GM21717 (cell line): ENCODE measurements around the gene MAST4.

Source experiments
- ATAC-seq: cut with Tn5 transposase; IDR thresholded peaks from one replicate; pipeline ENCODE4 v1.9.1; 2021; ENCODE audit warnings: mild to moderate bottlenecking, moderate library complexity; ENCODE audit not compliant: unreplicated experiment

Gene MAST4

DNA sequence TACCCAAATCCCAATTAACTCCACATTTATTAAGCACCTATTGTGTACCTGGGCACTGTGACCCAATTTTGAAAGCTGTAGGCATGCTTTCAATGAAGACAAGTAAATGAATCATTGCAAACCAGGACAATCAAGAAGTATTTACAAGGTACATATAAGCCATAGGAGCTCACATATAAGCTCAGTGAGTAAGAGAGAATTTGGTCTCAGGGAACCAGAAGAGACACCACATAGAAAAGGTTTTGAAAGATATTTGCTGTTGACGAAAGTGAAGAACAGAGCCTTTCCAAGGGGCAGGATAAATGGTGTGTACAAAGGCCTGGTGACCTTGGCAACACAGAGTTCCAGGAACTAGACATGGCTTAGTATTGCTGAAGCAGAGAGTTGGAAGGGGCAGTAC lies 412.8 kb downstream of the MAST4 start:
- no peak for ATAC-seq

DNA sequence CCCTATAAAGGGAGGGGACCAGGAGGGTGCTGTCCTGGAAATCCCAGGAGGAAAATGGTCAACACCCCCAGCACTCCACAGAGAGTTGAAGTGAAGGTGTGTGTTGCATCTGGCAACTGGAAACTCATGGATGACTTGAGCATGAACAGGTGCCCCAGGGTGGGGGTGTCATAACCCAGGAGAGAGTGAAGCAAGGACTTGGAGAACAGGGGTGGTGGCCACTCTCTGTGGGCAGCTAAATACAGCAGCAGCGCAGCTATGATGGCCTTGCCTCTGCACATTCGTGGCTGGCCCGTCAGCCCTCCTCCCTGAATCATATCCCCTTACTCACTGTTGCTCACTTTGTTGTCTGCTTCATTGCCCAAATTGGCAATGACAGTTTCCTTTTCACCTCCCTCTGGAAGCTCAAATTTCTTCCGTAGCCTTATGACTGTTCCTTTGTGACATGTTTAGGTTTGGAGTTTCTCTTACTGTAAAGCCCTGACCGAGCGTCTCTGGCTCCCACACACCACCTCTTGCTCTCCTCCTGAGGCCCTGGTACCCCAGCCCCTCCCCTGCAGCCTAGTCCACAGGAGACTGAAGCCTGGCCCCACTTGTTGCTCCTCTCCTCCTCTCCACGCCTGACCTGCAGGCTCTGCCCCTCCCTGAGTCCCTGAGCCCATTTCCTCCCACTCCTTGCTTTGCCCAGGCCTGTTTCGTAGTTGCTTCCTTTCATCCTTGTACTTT lies 414.7 kb downstream of the MAST4 start:
- no peak for ATAC-seq

DNA sequence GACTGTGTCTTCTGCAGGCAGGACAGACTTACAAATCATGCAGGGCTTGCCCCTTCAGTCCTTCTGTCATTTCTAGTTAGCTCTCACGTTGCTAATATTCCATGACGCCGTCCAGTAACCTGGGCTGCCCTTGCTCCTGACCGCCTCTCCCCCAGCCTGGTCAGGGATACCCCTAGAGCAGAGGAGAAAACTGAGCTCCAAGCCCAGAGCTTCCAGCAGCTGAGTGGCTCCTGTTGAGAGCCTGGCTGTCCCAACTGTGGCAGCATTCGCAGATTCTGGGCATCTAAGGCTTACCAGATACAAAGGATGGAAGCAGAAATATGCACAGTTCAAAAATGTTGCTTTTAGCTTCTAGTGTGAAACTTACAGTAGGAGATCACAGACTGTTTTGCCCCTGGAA lies 415.2 kb downstream of the MAST4 start:
- ATAC-seq = no peak

DNA sequence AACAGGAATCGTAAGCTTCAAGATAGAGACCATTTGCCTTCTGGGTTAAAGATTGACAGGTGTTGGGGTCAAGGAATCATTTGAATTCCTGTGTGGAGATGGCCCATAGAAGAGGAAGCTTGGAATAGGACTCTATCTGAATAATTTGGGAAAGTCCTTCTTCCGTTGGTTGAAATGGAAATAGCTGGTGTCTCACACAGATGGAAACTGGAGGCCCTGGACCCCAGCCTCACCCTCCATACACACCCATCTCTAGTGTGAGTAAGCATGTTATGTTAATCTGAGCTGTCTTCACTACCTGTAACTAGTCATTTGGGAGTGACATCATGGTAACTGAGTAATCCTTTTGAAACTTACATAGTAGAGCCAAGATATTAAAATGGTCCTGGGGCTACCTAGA lies 416.0 kb downstream of the MAST4 start:
- ATAC-seq = no peak

DNA sequence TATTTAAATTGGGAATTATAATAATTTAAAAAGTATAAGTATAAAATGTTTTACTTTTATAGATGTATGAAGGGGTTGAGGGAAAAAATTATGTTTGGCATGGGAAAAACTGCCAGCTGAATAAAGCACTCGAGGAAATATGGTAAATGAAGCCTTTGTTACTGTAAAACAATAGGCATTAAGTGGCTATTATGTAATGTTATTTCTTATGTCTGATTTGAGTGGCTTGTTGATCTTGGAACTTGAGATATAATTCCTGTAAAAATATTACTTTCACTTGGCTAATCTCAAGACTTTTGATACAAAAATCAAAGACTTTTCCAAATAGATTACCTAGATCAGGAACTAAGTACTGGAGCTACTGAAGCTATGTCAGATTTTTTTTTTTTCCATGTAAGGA lies 417.5 kb downstream of the MAST4 start:
- ATAC-seq = no peak

DNA sequence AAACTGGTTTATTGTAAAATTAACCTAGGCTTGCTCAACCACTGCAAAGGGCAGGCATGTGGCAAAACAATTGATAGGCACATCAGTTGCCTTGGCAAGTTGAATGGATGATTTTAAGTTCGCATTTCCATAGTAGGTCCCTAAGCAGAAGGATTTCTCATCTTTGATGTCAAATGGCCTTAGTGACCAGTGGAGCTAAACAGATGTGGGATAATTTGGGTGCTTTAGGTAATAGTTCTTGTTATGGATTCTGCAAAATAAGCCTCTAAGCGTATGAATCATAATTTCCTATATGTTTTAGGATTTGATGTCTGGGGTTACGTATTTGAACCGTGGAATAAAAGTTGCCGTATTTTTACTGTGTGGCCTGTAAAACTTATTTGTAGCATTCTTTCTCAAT lies 418.0 kb downstream of the MAST4 start:
- ATAC-seq = no peak

DNA sequence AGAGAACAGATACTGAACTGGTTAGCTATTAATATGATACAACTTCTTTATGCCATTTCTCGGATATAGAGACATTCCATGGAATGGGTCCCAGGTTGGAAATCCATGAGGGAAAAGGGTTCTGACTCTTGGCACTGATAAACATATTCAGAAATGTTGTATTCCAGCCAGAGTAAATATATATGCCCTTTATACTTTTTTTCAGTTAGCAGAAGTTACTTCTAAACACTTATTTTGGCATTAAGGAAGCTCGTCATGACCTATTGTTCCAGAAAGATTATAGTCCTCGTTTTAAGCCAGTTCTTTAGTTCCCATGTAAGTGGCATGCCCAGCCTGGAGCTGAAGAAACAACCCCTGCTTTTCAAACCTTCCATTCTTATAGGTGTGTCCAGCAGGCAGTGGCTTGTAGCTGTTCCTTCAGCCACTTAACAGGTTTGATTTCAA lies 418.8 kb downstream of the MAST4 start:
- no peak for ATAC-seq

DNA sequence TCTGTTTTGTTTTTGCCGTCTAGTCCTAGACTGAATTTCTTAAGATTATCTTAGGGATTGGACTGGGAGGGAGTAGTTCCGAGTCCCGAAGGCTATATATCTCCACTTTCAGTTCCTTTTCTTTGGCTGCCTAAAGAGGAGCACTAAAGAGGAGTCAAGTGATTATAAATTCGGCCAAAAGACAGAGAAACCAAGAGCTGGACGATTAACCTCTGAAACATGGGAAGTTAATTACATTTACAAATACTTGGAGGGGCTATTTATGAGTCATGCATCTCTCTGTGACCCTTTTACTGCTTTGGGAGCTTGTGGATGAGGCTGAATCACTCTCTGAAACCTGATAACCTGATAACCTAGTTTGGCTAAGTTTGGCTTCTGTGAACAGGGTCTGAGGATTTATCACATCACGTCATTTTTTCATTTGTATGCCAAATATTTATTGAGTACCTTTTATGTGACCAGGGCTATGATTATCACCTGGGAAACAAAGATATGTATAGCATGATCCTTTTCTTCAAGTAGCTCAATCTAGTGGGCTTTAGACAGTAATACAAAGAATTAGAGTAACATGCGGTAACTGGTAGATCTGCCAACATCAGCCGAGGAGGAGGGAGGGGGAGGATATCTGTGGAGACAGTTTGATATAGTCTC lies 419.5 kb downstream of the MAST4 start:
- ATAC-seq = no peak

DNA sequence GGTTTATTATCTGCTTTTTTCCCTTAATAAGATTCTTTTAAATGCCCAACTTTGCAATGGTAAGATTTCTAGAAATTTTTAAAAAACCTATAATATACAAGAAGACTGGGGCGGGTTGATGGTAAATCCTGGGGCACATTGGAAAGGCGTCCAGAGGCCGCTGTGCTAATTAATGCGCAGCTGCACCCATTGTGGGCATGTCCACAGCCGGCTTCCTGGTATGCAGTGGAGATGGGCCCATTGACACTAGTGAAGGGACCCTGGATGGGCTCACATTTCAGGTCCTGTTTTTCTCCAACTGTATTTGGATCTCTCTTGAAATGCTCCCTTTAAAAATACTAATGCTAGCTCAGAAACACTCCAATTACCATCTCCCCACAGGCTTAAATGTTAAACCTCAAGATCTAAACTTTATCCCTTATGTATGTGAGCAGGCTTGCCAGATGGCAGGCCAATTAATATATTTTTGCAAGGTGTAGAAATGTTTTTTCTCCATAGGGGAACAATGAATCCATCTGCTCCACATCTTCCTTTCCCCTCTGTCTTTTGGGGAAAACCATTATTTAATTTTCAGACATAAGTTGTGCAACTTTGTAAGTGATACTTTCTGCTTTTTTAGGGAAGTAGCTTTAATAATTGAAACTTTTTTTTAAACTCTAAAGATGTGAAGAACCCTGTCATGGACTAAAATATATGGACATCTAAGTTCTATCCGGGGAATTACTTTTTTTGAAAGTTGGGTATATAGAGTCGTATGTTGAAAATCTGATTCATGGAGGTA lies 423.1 kb downstream of the MAST4 start:
- no peak for ATAC-seq

DNA sequence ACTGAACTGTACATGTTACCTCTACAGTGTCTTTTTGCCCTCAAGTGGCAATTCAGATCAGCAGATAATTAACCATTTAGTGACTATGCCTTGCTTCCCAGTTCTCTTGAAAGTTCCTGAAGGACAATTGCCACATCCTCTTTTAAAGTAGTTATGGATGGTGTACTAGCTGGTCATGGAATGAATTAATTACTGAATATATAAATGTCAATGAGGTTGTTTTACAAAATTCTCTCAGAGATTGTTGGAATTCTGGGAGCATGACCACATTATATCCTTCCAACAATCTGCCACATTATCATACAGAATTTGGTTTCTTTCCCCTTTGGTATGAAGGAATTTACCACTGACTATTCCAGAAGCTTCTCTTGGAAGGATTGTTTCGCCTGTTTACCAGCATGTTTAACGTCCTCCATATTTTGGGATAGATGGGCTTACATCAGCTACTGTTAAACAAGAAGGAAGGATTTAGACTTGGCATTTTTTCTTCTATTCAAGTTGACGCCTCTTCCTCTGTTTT lies 424.0 kb downstream of the MAST4 start:
- ATAC-seq = no peak

DNA sequence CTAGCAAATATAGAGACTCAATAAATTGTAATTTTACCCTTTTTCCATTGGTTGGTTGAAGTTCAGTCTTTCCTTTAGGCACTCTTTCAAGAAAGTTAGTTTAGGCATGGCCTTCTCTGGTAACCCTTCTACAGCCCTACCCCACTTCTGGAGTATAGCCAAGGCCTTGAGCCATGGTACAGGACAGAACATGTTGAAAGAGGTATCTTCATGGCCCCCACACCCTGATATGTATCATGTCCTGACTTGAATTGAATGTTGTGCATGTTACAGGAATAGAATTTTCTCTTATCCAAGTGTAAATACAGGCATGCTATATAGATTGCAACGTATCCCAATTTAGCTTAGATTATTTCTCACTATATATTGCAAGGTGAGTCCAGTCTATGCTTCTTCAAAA lies 424.8 kb downstream of the MAST4 start:
- ATAC-seq = no peak

DNA sequence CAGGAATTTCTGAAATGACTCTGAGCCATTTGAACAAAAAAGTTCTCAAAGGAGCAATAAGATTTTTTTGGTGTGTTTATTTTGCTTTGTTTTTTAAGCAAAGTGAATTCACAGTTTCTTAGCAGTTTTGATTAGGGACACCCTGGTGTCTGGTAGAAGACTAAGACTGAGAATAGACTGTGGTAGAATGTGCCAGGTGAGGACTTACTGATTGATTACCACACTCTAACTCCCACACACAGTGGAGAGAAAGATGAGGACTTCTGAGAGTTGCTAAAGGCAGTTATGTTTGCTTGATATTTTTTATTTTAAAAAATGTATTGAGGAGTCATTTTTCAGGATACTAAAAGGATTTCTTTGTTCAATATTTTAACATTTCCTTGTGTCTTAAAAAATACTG lies 425.3 kb downstream of the MAST4 start:
- peak; percentile 86 for ATAC-seq

DNA sequence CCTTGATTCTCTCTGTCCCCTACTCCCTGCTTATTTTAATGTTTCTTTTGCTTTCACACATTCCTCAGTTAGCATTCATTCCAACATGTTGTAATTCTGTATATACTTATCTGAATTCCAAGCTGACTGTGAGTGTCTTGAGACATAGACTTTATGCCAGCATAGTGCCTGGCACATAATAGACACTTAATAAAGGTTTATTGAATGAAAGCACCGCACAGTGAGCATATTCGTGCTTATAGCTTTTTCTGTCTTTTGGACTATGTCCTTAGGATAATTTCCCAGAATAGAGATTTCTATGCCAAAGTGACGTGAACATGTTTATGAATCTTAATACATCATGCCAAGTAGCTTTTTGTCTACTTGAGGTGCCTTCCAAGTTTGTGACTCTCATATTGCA lies 425.8 kb downstream of the MAST4 start:
- ATAC-seq = no peak

DNA sequence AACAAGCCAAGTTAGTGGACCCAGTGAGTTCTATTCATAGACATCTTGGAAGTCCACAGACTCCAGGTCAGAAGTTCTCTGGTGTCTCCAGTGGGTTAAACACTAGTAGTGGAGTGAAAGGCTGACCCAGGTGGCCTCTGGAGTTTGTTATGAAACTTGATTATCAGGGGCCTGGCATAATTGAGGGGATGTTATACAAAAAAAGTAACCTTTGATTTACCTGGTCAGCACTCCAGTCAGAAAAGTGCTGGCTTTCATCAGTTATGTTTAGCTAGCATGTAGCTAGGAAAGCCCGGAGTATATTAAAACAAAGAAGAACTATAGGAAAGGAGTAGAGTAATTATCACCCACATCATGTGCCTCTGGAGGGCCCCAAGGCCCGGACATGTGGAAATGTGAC lies 429.3 kb downstream of the MAST4 start:
- no peak for ATAC-seq

DNA sequence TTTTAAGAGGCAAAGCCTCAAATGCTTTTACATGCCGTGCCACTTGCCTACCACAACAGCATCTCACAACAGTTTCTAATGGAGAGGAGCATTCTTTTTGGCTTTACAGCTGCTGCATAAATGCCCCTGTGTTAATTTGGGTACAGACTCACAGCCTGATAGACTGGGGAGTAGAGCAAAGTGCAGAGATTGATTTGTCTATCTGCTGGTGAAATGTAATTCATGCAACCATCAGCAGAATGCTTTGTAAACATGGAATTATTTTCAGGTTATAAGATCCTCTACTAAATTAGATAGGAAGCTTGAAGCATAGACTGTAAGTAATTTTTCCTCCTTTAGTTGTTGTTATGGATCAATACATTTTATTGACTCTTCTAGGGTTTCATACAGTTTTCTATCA lies 430.1 kb downstream of the MAST4 start:
- no peak for ATAC-seq

DNA sequence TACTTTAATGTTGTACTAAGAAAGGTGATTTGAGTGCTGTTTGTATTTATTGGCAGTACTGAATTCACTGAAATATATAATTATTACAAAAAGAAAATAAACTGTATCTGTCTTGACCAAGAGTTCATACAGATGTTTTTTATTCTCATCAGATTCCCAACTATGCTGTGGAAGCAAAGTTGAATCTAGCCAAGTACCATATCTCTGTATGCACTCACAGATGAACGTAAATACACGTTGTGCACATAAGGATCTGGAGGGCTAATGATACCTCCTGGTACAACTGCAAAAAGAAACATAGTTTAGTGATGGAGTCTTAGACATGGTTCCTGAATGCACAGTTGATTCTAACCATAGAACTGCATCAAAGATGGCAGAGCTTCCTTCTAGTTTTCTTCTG lies 431.0 kb downstream of the MAST4 start:
- ATAC-seq = no peak

DNA sequence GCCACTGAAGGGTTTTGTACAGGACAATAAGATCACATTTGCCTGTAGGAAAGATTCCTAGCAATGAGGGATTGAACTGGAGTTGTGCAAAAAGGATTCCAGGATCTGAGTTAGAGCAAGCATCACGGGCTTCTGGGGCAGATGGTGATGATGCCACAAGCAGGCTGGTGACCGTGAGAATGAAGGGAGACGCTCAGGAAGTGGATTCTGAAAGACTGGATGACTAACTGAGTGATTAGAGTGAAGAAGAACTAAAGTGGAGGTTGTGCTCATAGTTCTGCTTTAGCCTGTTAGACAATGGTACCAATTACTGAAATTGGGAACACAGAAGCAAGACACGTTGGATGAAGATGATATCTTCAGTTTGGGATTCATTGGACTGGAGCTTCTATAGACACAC lies 432.2 kb downstream of the MAST4 start:
- ATAC-seq = no peak

DNA sequence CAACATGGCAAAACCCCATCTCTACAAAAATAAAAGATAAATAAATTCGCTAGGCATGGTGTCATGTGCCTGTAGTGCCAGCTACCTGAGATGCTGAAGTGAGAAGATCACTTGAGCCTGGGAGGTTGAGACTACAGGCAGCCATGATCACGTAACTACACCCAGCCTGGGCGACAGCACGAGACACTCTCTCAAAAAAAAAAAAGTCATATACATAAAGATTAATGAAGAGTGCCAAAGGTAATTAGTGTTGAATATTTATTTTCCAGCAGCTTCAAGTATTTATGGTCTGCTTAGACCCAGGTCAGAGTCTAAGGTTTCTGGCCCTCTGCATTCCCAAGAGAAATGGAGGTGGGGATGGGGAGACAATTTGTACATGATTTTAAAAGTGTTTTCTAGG lies 432.7 kb downstream of the MAST4 start:
- no peak for ATAC-seq

DNA sequence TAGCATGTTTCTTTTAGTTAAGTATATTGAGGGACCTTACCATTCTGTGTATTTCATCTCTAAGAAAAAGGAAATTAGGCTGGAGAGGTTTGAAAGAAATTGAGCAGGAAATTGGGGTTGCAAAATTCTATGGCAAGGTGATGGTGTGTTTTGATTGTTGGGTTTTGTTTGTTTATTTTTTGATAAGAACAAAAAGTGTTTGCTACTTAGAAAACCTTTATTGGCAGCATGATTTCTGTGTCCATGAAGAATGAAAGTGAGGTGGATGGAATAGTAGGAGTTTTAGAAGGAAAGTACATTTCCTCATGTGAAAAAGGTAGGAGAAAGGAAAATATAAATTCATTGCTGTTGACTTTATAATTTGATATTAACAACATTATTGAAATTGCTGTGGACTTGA lies 433.3 kb downstream of the MAST4 start:
- no peak for ATAC-seq

DNA sequence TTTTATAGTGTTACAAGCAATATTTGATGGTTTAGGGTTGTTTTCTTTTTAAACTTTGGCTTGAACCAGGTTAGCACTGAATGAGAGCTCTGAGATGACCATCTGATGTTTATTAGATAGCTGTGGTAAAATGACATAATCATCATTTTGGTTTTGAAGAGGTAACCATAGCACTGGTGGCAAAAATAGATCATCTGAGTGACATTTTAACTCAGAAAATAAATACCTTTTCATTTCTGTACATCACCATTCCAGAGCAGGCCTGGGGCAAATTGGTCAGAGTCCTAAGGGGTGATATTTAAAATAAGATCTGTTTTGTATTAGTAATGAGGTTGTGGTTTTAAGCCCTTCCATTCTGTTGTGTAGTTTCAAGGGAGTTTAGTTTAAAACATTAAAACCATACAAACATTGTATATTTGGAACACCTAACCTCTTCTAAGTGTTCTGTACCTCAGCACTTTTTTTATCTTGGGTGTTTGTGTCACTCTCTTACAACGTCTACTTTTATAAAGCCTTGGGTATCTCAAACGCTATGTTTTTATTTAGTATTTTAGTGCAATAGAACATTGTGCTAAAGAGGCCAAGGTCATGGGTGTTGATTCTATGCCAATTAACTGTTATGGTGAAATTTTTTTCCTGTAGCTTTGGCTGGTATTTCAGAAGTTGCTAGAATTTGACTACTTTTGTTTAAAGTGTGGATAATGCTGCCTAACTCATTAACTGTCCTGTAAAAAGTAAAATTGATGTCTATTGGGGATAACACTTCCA lies 434.3 kb downstream of the MAST4 start:
- ATAC-seq = no peak

DNA sequence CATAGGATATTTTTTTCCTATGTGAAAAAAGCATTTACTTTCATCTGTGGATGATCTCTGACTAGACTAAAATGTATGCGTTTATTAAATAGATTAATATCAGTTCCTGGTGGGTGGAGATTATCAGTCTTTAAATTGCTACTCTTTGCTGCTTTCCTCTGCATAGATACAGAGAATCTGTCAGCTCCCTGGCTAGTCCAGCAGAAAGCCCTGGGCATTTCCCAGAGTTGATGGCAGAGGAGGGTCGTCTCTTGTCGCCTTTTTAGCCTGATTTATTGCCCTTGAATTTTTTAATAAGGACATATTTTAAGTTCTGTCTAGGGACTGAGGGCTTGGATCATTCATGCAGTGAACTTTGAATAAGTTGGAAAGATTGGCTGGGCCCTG lies 434.9 kb downstream of the MAST4 start:
- no peak for ATAC-seq
